ENCODE measurements around the gene SLC9A4.
"Not testable (repeated sequence)": the region's sequence is repeated elsewhere in the genome, so short reads cannot be mapped to it uniquely, and the experiment has no call there.

The SLC9A4 gene

GRCh38 chr2:102558463-102558862 lies 85.4 kb downstream of the SLC9A4 start:
- Histone ChIP-seq H3K9ac (ENCODE audit: low read length) (no peak overlapping the region), H3K9me2 (replicated peaks; ENCODE audit: insufficient read depth, low read length) (no peaks in the 10 kb centered on the region), H3F3A (ENCODE audit: insufficient read depth) (no peaks in the 10 kb centered on the region), H4K20me1 (ENCODE audit: low read depth, low read length) (no peaks in the 10 kb centered on the region), H3K4me2 (ENCODE audit: low read depth, low read length, poor library complexity, severe bottlenecking) (no peak overlapping the region), H3K27me3 (ENCODE audit: low read length) (no peaks in the 10 kb centered on the region), H3K27ac (ENCODE audit: low read depth, low read length) (no peak overlapping the region), H2AFZ (ENCODE audit: low read depth, low read length, severe bottlenecking) (no peak overlapping the region), H3K79me2 (ENCODE audit: insufficient read depth, low read length) (no peaks in the 10 kb centered on the region), H3K4me3 (ENCODE audit: insufficient read depth, low read length, poor library complexity, severe bottlenecking) (no peak overlapping the region), H3K36me3 (ENCODE audit: low read length) (no peaks in the 10 kb centered on the region), H3K9me3 (ENCODE audit: insufficient read depth, low read length) (no peaks in the 10 kb centered on the region)
- TF ChIP-seq EZH2phosphoT487 (conservative IDR thresholded peaks at IDR 0.05; ENCODE audit: low read length): no peak
- no peak for TF ChIP-seq CTCF (IDR thresholded peaks at IDR 0.05; ENCODE audit: insufficient read depth, low read length, poor library complexity, severe bottlenecking)

- H2AFZ ChIP-seq (ENCODE audit: low read depth, low read length, severe bottlenecking); H3K27me3 ChIP-seq (ENCODE audit: low read length); H3K4me3 ChIP-seq (ENCODE audit: insufficient read depth, low read length, poor library complexity, severe bottlenecking); H3F3A ChIP-seq (ENCODE audit: insufficient read depth); H3K36me3 ChIP-seq (ENCODE audit: low read length); H3K9ac ChIP-seq (ENCODE audit: low read length); H3K27ac ChIP-seq (ENCODE audit: low read depth, low read length); H3K9me2 ChIP-seq (replicated peaks; ENCODE audit: insufficient read depth, low read length); H3K79me2 ChIP-seq (ENCODE audit: insufficient read depth, low read length); H3K9me3 ChIP-seq (ENCODE audit: insufficient read depth, low read length); H3K4me2 ChIP-seq (ENCODE audit: low read depth, low read length, poor library complexity, severe bottlenecking); H4K20me1 ChIP-seq (ENCODE audit: low read depth, low read length): not testable (repeated sequence)
These were observed 89.5 kb downstream of the SLC9A4 start for GRCh38 chr2:102562542-102562941.

GRCh38 chr2:102575888-102576287 lies 102.9 kb downstream of the SLC9A4 start:
- Histone ChIP-seq H3F3A (ENCODE audit: insufficient read depth) (no peaks in the 10 kb centered on the region), H3K9me2 (replicated peaks; ENCODE audit: insufficient read depth, low read length) (no peaks in the 10 kb centered on the region), H3K4me3 (ENCODE audit: insufficient read depth, low read length, poor library complexity, severe bottlenecking) (no peak overlapping the region), H3K79me2 (ENCODE audit: insufficient read depth, low read length) (no peaks in the 10 kb centered on the region), H2AFZ (ENCODE audit: low read depth, low read length, severe bottlenecking) (no peak overlapping the region), H3K27me3 (ENCODE audit: low read length) (no peaks in the 10 kb centered on the region), H3K9ac (ENCODE audit: low read length) (no peak overlapping the region), H3K36me3 (ENCODE audit: low read length) (no peaks in the 10 kb centered on the region), H3K27ac (ENCODE audit: low read depth, low read length) (no peak overlapping the region), H3K9me3 (ENCODE audit: insufficient read depth, low read length) (no peaks in the 10 kb centered on the region), H3K4me2 (ENCODE audit: low read depth, low read length, poor library complexity, severe bottlenecking) (no peak overlapping the region), H4K20me1 (ENCODE audit: low read depth, low read length) (no peaks in the 10 kb centered on the region)
- TF ChIP-seq EZH2phosphoT487 (conservative IDR thresholded peaks at IDR 0.05; ENCODE audit: low read length) (no peak), CTCF (IDR thresholded peaks at IDR 0.05; ENCODE audit: insufficient read depth, low read length, poor library complexity, severe bottlenecking) (no peak)

GRCh38 chr2:102578376-102578775 lies 105.3 kb downstream of the SLC9A4 start:
- no peaks in the 10 kb centered on the region for H4K20me1 ChIP-seq (ENCODE audit: low read depth, low read length)
- H3F3A ChIP-seq (ENCODE audit: insufficient read depth): no peaks in the 10 kb centered on the region
- TF ChIP-seq CTCF (IDR thresholded peaks at IDR 0.05; ENCODE audit: insufficient read depth, low read length, poor library complexity, severe bottlenecking): no peak
- no peak for TF ChIP-seq EZH2phosphoT487 (conservative IDR thresholded peaks at IDR 0.05; ENCODE audit: low read length)

More at GRCh38 chr2:102578376-102578775, 105.3 kb downstream of the SLC9A4 start:
- no peaks in the 10 kb centered on the region for H3K79me2 ChIP-seq (ENCODE audit: insufficient read depth, low read length)
- H3K27me3 ChIP-seq (ENCODE audit: low read length): no peaks in the 10 kb centered on the region
- no peaks in the 10 kb centered on the region for H3K9me3 ChIP-seq (ENCODE audit: insufficient read depth, low read length)
- no peak overlapping the region for H3K4me2 ChIP-seq (ENCODE audit: low read depth, low read length, poor library complexity, severe bottlenecking)
- no peaks in the 10 kb centered on the region for H3K9me2 ChIP-seq (replicated peaks; ENCODE audit: insufficient read depth, low read length)
- H3K36me3 ChIP-seq (ENCODE audit: low read length): no peaks in the 10 kb centered on the region
- no peak overlapping the region for H3K9ac ChIP-seq (ENCODE audit: low read length)
- no peak overlapping the region for H2AFZ ChIP-seq (ENCODE audit: low read depth, low read length, severe bottlenecking)
- H3K27ac ChIP-seq (ENCODE audit: low read depth, low read length): no peak overlapping the region
- H3K4me3 ChIP-seq (ENCODE audit: insufficient read depth, low read length, poor library complexity, severe bottlenecking): no peak overlapping the region

Data from SU-DHL-6 (cell line).